Activated gamma-delta T cell treated with anti-CD3 and anti-CD28 coated beads, Interleukin-2, amount 50 U/mL, for 16 hours (primary cell): ENCODE measurements around the gene TRIM59.
"Not testable (repeated sequence)": the region's sequence is repeated elsewhere in the genome, so short reads cannot be mapped to it uniquely, and the experiment has no call there.

Source experiments
- DNase-seq: peaks from one replicate; pipeline ENCODE4 v3.0.0-alpha.2; 2020; ENCODE audit warnings: low read depth

The TRIM59 gene

DNA sequence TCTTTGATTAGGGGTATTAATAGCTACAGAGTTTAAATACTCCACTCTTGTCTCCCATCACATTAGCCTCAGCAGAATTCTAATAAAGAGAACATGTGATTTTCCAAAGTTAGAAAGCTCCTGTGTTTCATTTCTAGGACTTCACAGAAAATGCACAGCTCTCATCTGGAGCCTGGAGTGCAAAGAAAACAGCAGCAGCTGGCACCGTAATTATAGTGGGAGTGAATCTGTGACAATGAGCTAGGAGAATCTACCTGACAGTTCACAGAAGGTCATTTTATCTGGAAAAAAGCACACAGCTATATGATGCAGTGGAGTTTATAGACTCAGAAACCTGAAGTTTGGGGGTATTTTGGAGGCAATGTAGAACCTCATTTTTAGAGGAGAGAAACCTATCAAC lies 5.4 kb upstream of the TRIM59 start:
- DNase-seq: no peak

DNA sequence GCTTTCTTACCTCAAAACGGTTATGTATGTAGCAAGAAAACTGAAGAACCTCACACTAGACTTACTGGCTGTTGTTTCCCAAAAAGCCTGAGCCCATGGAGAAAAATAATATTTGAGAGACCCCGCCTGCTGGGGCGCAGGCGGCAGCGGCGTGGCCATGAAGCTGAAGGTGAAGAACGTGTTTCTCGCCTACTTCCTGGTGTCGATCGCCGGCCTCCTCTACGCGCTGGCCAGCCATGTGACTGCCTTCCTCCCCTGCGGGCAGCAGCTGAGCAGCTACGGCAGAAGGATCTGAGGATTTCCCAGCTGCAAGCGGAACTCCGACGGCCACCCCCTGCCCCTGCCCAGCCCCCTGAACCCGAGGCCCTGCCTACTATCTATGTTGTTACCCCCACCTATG lies 2.7 kb upstream of the TRIM59 start:
- DNase-seq: not testable (repeated sequence)

DNA sequence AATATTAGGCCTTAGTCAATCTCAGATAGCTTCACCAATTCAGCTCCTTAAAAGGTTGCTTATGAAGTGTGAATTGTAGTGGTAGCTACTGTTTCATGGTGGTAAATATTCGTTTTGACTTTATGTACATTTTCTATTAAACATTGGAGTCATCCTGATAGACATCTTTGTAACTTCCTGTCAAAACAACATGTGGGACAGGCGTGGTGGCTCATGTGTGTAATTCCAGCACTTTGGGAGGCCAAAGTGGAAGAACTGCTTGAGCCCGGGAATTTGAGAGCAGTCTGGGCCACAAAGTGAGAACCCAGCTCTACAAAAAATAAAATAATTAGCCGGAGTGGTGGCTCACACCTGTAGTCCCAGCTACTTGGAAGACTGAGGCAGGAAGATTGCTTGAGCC lies 2.0 kb upstream of the TRIM59 start:
- DNase-seq: no peak

DNA sequence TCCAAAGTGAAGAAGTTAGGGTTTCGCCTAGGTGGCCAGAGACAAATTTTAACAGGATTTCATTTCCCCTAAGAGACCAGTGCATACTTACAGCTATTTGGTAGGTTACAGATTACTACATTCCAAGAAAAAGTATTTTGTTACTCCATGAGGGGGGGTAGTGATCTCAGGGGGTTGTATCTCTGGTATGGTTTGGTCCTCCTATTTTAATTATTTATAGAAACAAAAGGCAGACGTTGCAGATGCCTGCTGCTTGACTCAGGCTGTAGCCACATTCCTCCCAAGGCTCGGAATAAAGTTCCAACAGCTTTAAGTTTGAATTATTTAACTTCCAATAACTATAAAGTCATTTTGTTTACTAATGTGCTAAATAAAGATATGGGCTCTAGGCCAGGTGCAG lies 1.3 kb upstream of the TRIM59 start:
- no peak for DNase-seq

DNA sequence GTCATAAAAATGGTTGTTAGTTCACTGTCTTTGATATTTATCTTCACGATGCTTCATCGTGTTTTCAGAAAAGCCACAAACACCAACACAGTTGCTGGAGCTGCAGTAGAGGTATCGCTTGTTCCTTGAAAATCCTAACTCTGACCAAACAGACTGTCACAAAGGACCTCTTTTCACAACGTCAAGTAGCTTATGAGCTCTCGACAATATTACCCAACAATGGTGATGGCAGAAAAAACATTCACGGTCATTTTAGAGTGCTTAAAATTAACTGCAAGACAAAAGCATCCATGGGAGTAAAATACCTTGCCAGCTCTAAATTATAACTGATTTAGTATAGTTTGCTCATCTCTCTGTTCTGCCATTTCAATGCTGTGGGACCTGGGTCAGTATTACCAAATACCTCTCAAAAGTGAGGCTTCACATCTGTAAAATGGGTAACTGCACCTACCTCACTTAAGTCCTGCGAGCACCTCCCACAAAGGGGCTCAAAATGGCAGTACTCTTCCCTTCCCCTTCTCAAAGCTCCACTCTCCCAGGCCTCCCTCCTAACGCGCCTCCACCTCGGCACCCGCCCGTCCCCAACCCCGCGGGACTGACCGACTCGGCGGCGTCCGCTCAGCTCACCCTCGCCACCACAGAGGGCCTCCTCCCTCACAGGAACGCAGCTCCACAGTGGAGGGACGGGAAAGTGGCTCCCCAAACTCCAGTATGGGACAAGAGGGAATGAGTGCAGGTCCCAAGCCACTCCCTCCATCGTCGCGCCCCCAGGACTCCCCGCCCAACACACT lies 546 bp downstream of the TRIM59 start:
- no peak for DNase-seq

DNA sequence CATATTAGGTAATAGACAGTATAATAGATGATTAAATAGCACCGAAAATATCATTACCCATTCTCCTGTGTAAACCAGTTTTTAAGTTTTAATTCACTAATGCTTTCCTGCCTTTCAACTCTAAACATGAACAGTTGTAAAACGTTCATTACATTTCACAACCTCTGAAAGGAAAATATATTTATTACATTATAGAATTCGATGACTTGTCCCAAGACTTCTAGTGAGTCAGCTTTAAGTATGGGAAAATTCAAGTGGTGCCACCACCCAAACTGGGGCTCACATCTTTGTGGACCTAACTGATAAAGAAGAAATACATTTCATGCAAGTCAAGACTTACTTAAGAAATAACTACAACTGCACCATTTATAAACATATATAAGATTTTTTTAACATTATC lies 2.0 kb downstream of the TRIM59 start:
- no peak for DNase-seq

DNA sequence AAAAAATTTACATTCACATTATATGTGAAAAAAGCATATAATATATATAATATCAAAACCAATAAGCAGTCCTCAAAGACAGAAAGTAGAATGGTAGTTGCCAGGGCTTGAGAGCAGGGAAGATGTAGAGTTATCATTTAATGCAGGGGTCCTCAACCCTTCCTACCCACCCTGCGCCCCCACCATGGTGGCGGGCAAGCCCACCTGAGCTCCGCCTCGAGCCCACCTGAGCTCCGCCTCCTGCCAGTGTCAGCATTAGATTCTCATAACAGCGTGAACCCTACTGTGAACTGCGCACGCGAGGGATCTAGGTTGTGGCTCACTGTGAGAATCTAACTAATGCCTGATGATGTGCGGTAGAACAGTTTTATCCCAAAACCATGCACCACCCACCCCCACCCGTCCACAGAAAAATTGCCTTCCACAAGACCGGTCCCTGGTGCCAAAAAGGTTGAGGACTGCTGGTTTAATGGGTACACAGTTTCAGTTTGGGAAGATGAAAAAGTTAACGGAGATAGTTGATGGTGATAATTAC lies 3.0 kb downstream of the TRIM59 start:
- no peak for DNase-seq

DNA sequence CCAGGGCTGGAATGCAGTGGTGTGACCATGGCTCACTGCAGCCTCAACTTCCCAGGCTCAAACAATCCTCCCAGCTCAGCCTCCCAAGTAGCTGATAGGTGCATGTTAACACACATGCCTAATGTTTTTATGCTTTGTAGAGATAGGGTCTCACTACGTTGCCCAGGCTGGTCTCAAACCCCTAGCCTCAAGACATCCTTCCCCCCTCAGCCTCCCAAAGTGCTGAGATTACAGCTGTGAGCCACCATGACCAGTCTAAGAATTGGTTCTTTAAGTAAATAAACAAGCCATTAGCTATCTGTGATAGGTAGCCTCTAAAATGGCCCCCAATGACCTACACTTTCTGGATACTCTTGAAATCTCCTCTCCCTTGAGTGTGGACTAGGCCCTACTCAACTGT lies 3.7 kb downstream of the TRIM59 start:
- no peak for DNase-seq

DNA sequence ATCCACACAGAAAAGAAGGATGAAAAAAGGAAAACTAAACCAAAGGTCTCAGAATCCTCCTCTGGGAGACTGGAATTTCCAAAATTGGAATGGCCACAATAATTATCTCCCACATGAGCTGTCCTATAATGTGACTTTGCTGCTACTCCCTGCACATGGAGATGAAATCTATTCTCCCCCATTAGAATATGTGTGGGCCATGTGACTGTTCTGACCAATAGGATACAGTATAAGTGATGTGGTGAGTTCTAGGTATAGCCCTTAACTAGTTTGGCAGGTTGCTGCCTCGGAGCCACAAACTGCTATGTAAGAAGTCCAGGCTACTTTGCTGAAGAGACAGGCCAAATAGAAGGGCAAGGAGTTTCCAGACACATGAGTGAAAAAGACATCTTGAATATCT lies 5.2 kb downstream of the TRIM59 start:
- DNase-seq: no peak

DNA sequence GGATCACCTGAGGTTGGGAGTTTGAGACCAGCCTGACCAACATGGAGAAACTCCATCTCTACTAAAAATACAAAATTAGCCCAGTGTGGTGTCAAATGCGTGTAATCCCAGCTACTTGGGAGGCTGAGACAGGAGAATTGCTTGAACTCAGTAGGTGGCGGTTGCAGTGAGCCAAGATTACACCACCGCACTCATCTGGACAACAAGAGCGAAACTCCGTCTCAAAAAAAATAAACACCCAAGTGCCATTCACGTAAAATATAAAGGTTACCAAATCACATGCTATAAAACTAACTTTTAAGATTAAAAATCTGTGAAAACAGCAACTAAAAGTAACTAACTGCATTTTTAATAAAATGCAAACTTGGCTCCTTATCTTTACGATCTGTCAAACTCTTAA lies 8.9 kb downstream of the TRIM59 start:
- no peak for DNase-seq

DNA sequence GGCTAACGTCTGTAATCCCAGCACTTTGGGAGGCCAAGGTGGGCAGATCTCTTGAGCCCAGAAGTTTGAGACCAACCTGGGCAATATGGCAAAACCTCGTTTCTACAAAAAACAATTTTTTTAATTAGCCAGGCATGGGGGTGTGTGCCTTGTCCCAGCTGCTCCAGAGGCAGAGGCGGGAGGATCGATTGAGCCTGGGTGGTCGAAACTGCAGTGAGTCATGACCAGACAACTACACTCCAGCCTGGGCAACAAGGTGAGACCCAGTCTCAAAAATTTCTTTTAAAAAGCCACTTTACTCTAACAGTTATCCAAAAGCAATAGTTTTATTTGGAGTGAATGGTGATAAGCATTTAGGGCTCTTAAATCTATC lies 12.5 kb downstream of the TRIM59 start:
- no peak for DNase-seq

DNA sequence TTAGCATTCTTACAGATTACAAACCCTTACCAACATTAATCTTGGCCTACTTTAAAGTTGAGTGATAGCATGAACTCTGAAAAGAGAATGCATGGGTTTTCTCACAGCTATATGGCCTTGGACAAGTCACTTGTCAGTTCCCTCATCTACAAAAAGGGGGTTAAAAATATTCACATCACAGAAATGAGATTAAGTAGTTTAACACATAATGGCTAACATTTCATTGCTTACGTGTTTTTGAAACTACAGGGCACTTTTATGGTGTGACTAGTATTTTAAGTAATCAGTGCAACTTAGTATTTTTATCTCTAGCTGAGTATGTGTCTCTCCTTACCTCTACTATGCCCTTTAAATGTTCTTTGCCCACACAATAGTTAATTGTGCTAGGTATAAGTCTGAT lies 13.8 kb downstream of the TRIM59 start:
- no peak for DNase-seq

DNA sequence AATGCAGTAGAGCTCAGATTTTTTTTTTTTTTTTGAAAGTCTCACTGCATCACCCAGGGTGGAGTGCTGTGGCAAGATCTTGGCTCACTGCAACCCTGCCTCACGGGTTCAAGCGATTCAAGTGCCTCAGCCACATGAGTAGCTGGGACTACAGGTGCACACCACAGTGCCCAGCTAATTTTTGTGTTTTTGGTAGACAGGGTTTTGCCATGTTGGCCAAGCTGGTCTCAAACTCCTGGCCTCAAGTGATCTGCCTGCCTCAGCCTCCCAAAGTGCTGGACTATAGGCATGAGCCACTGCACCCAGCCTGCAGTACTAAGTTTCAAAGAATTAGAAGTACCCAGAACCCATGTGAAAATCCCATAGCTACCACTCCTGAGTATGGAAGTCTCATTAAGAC lies 14.5 kb downstream of the TRIM59 start:
- no peak for DNase-seq

DNA sequence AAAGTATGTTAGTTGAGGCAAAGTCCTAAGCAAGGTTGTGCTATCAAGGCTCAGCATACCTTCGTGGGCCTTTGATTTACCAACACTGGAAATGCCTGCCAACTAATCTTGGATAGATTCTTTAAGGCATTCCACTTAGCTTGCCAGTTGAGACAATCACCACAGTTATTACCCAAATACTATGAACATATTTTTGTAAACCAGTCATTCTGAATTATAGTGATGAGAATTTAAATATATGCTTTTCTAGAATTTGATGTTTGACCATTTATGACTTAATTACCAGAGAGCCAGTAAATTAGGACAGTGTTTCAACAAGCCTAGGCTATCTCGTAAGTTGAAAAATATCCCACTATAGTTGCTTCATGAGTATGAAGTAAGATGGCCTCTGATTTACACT lies 15.5 kb downstream of the TRIM59 start:
- DNase-seq: no peak

DNA sequence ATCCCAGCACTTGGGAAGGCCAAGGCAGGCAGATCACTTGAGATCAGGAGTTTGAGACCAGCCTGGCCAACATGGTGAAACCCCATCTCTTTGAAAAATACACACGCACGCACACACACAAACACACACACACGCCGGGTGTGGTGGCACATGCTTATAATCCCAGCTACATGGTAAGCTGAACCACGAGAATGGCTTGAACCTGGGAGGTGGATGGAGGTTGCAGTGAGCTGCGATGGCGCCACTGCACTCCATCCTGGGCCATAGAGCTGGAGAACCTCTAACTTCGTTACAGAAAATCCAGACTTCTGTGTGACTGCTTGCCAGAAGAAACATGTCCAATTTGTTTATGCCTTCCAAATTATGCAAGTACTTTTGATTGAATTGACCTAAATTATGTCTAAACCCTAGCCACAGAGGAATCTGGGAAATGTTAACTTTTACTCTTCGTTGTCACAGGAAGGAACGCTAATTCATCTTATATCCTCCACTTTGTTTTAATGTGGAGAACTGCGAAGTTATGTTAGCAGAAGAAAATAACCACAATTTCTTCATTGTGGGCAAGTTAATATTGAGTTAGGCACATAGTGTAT lies 21.7 kb downstream of the TRIM59 start:
- DNase-seq: no peak

DNA sequence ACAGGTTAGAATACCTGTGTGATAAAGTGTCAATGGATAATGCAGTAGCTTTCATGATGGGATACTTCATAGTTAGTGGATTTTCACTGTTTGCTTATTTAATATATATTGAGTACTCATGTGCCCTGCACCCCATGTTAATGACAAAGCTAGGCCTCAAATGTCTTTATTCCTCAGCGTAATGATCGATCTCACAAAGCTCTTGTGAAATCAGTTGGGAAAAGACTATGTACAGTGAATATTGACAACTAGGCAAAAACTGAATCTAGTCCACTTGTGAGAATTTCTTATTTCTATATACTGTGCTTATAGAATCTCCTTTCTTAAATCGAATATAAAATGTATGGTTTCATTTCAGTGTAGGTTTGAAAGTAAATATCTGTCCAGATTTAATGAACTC lies 32.3 kb downstream of the TRIM59 start:
- no peak for DNase-seq

DNA sequence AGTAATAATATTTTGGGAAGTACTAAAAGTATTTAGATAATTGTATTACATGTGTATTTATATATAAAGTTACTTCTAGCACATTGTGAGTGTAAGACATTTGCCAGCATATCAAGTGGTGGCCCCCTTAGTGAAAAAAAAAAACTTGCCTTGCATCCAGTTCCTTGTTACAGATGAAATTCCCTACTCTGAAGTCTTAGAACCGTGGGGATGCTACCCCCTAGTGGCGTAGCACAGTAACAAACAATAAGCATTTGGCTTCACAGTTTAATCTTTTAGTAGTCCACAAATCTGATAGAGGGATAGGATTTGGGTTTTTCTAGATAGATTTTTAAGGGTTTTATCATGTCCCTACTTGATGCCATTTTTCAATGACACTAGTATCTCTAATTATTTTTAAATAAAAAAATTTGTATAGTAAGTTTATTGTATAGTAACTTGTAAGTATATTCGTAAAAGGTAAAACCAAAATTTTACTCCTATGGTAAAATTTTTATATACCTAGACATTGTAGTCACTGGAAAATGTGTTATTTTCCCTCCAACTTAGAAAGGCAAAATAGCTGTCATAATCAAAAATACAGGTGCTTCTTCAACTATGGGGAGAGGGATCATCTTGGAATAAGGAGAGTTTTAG lies 35.9 kb downstream of the TRIM59 start:
- DNase-seq: peak; percentile 62

DNA sequence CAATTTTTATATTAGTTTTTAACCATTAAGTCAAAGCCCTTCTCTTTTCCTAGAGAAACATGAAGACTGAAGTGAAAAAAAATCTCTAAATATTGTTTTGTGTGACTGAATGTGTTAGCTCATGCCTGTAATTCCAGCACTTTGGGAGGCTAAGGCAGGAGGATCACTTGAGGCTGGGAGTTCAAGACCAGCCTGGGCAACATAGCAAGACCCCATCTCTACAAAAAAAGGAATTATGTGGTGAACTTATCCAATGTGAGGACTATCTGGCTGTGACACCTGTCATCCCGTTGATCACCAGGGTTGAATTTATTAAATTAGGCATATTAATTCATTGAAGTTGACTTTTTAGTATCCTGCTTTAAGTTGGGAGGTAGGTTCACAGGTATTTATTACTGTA lies 37.1 kb downstream of the TRIM59 start:
- no peak for DNase-seq

DNA sequence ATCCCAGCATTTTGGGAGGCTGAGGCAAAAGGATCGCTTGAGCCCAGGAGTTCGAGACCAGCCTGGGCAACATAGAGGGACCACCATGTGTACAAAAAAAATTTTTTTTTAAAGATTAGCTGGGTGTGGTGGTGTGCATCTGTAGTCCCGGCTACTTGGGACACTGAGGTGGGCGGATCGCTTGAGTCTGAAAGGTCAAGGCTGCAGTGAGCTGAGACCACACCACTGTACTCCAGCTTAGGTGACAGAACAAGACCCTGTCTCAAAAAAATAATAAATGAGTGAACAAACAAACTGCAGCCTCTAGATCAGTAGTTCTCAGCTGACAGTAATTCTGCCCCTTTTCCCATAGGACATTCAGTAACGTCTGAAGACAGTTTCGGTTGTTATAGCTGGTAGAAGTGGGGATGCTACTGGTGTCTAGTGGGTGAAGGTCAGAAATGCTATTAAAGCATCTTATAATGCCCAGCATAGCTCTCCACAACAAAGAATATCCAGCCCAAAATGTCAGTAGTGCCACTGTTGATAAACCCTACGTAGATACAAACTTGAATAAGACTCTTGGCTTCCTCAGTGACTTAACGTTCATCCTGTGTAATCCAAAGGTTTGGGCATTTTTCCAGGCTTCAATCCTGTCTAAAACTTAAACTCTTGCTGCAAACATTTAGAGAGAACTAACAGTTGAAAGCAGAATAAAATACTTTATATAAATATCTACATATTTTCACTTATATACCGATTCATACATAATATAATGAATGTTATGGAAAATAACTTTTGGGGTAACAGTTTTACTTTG lies 39.6 kb downstream of the TRIM59 start:
- DNase-seq: no peak

DNA sequence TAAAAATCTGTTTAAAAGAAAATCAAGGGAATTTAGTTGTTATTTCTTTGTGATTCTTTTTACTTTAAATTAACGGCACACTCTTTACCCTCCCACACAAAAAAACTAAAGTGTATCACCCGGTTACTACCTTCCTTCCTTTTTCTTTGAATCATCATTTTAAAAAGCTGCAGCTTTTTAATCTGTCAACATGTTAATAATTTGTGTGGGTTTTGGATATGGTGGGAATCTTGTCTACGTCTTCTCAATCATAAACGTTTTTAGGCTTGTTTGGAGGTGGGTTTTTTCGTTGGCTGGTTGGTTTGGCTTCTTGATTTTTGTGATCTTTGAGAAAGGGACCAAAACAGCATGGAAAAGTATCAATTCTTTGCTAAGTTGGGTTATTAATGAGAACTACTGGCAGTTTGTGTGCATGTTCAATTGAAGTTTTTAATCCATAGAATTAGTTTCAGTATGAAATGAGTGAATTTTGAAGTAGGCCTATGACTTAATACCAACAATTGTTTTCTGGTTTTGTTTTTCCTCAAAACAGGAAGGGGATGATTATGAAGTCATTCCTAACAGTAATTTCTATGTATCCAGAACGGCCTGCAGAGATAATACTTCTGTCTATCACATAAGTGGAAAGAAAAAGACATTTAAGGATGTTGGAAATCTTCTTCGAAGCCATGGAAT lies 45.7 kb downstream of the TRIM59 start:
- no peak for DNase-seq

DNA sequence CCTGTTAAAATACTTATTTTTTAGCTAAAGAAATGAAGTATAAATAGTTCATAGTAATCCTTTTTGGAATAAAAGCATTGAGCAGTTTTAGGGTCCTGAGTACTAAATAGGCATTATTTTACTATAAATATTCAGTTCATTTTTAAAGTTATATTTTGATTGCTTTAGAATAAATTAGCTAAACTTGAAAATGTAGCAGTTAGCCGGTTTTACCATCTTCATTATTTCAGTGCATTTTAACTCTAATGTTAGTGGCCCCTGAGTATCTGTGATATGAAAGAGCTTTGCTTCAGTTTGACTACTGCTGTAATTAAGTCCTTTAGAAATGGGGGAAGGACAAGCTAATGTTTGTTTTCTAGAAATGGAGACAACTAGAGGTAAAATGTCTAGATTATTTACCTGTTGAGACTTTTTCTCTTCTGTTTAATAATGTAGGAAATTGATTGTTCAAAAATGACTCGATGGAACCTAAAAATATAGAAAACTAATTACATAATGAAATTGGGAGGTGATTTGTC lies 46.5 kb downstream of the TRIM59 start:
- no peak for DNase-seq
